ENCODE data around the gene DDR1. TPM values are rescaled to one million over a fixed set of nuclear protein-coding genes. Genes with fewer than 3 reads are reported as not detected.
A peak's percentile ranks its signal among the peaks of the same experiment; 100 is the strongest.
"Not testable (repeated sequence)": the region's sequence is repeated elsewhere in the genome, so short reads cannot be mapped to it uniquely, and the experiment has no call there.

Gene DDR1
- total RNA-seq, 2 donors from 2014 or later = 22.1 to 23.8 TPM

- H3K36me3 ChIP-seq = peaks cover 33% of the 10 kb centered on the region
- DNase-seq (ENCODE audit: low spot score) = no peak
- no peaks in the 10 kb centered on the region for H3K4me1 ChIP-seq (ENCODE audit: control insufficient read depth in 1 of 2, low read depth in 2 of 2)
- no peak for ATAC-seq (ENCODE audit: insufficient number of reproducible peaks, low FRiP score, low read depth)
- TF ChIP-seq CTCF (IDR thresholded peaks at IDR 0.05) = no peak
- no peak overlapping the region for H3K4me3 ChIP-seq
- H3K27me3 ChIP-seq (replicated peaks; ENCODE audit: insufficient read depth) = no peaks in the 10 kb centered on the region
- no peaks in the 10 kb centered on the region for H3K9me3 ChIP-seq
- no peak overlapping the region for H3K27ac ChIP-seq
Measured at GRCh38 chr6:30898750-30899360, 14.5 kb downstream of the DDR1 start.

GRCh38 chr6:30900863-30901417 is 16.6 kb downstream of the DDR1 start:
- no peak for TF ChIP-seq CTCF (IDR thresholded peaks at IDR 0.05)

GRCh38 chr6:30901436-30901835 is 17.1 kb downstream of the DDR1 start:
- Histone ChIP-seq H3K27ac (no peak overlapping the region), H3K4me3 (no peak overlapping the region), H3K27me3 (replicated peaks; ENCODE audit: insufficient read depth) (no peaks in the 10 kb centered on the region), H3K9me3 (no peaks in the 10 kb centered on the region), H3K36me3 (peaks cover 17% of the 10 kb centered on the region), H3K4me1 (ENCODE audit: control insufficient read depth in 1 of 2, low read depth in 2 of 2) (no peaks in the 10 kb centered on the region)
- no peak for ATAC-seq (ENCODE audit: insufficient number of reproducible peaks, low FRiP score, low read depth)
- no peak for TF ChIP-seq CTCF (IDR thresholded peaks at IDR 0.05)
- no peak for DNase-seq (ENCODE audit: low spot score)

More at GRCh38 chr6:30900863-30901417, 16.6 kb downstream of the DDR1 start:
- no peaks in the 10 kb centered on the region for H3K9me3 ChIP-seq
- no peak overlapping the region for H3K27ac ChIP-seq
- no peak overlapping the region for H3K4me3 ChIP-seq
- peaks cover 18% of the 10 kb centered on the region for H3K36me3 ChIP-seq
- H3K27me3 ChIP-seq (replicated peaks; ENCODE audit: insufficient read depth) = no peaks in the 10 kb centered on the region
- no peaks in the 10 kb centered on the region for H3K4me1 ChIP-seq (ENCODE audit: control insufficient read depth in 1 of 2, low read depth in 2 of 2)
- ATAC-seq (ENCODE audit: insufficient number of reproducible peaks, low FRiP score, low read depth) = no peak
- no peak for DNase-seq (ENCODE audit: low spot score)

GRCh38 chr6:30902196-30902595 is 17.9 kb downstream of the DDR1 start:
- not testable (repeated sequence) for DNase-seq (ENCODE audit: low spot score); H3K9me3 ChIP-seq; H3K4me1 ChIP-seq (ENCODE audit: control insufficient read depth in 1 of 2, low read depth in 2 of 2); H3K27me3 ChIP-seq (replicated peaks; ENCODE audit: insufficient read depth); H3K4me3 ChIP-seq; ATAC-seq (ENCODE audit: insufficient number of reproducible peaks, low FRiP score, low read depth); H3K27ac ChIP-seq
- H3K36me3 ChIP-seq = peaks cover 11% of the 10 kb centered on the region

- DNase-seq (ENCODE audit: low spot score) (no peak), ATAC-seq (ENCODE audit: insufficient number of reproducible peaks, low FRiP score, low read depth) (no peak)
- TF ChIP-seq CTCF (IDR thresholded peaks at IDR 0.05) = no peak
- H3K27me3 ChIP-seq (replicated peaks; ENCODE audit: insufficient read depth) = no peaks in the 10 kb centered on the region
- H3K4me1 ChIP-seq (ENCODE audit: control insufficient read depth in 1 of 2, low read depth in 2 of 2) = peaks cover 0 to 5% of the 10 kb centered on the region in 2 donors
- H3K9me3 ChIP-seq = no peaks in the 10 kb centered on the region
- H3K4me3 ChIP-seq = no peak overlapping the region
- peaks cover 7% of the 10 kb centered on the region for H3K36me3 ChIP-seq
- H3K27ac ChIP-seq = no peak overlapping the region
Measured at GRCh38 chr6:30902709-30903108, 18.4 kb downstream of the DDR1 start.

GRCh38 chr6:30903236-30903635 is 18.9 kb downstream of the DDR1 start:
- Histone ChIP-seq H3K36me3 (peaks cover 2% of the 10 kb centered on the region), H3K9me3 (no peaks in the 10 kb centered on the region), H3K4me1 (ENCODE audit: control insufficient read depth in 1 of 2, low read depth in 2 of 2) (peaks cover 0 to 5% of the 10 kb centered on the region in 2 donors), H3K27me3 (replicated peaks; ENCODE audit: insufficient read depth) (no peaks in the 10 kb centered on the region), H3K27ac (no peak overlapping the region), H3K4me3 (no peak overlapping the region)
- DNase-seq (ENCODE audit: low spot score) = no peak
- no peak for TF ChIP-seq CTCF (IDR thresholded peaks at IDR 0.05)
- ATAC-seq (ENCODE audit: insufficient number of reproducible peaks, low FRiP score, low read depth) = no peak

GRCh38 chr6:30907290-30907757 is 23.0 kb downstream of the DDR1 start:
- not testable (repeated sequence) for H3K9me3 ChIP-seq; H3K27ac ChIP-seq; ATAC-seq (ENCODE audit: insufficient number of reproducible peaks, low FRiP score, low read depth); H3K27me3 ChIP-seq (replicated peaks; ENCODE audit: insufficient read depth); DNase-seq (ENCODE audit: low spot score)
- H3K4me3 ChIP-seq = peak overlapping the region; percentile 100
- peaks cover 12% of the 10 kb centered on the region for H3K36me3 ChIP-seq
- H3K4me1 ChIP-seq (ENCODE audit: control insufficient read depth in 1 of 2, low read depth in 2 of 2) = peaks cover 7 to 16% of the 10 kb centered on the region in 2 donors

All from thoracic aorta (tissue), 2 donors.